Measurements from ENCODE around the gene ETV5.

The ETV5 gene

GRCh38 chr3:186042521-186043202, 66.2 kb downstream of the ETV5 start:
- TF ChIP-seq ZNF629 (tag by site-specific recombination; IDR thresholded peaks at IDR 0.05) = 0 out of 2 replicates have a peak, but pooled peaks have one; percentile 15
- TF ChIP-seq ATF2 (tag by site-specific recombination; IDR thresholded peaks at IDR 0.05; ENCODE audit: low read depth) = peak; percentile 68
- no peak for TF ChIP-seq ZNF146 (tag by site-specific recombination; IDR thresholded peaks at IDR 0.05)
- Histone ChIP-seq H3K27ac (ENCODE audit: extremely low read depth, low read depth, low read length) (no peak overlapping the region), H3K4me1 (ENCODE audit: control insufficient read depth, insufficient read depth, low read length) (no peaks in the 10 kb centered on the region), H3K36me3 (ENCODE audit: control insufficient read depth in 2 of 2, insufficient read depth in 1 of 2, low read length in 2 of 2) (no peaks in the 10 kb centered on the region), H3K9me3 (ENCODE audit: control insufficient read depth, insufficient read depth, low read depth, low read length) (no peaks in the 10 kb centered on the region), H3K4me3 (ENCODE audit: low read depth, low read length) (no peak overlapping the region)
- ChIA-PET CTCF (no interaction called here), POLR2A (no interaction called here)

DNA sequence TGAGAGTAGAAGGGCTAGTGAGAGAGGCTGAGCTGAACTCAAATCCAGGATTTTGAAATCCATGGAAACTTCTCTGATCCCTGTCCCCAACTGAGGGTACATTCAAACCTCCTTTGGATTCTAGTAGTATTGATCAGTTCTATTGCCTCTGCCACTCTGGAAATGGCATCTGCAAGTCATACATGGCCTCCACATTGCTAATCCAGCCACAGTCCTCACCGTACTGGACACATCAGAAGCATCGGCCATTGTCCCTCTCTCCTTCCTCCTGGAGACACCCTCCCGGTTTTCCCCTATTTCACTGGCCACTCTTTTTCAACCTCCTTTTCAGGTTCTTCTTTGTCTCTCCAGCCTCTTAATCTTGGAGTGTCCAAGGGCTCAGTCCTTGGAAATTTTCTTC, 66.9 kb downstream of the ETV5 start:
- CTCF ChIA-PET = no interaction called here
- no peaks in the 10 kb centered on the region for H3K4me1 ChIP-seq (ENCODE audit: control insufficient read depth, insufficient read depth, low read length)
- no peak for TF ChIP-seq HOXD13 (CRISPR knock-in tag; IDR thresholded peaks at IDR 0.05; ENCODE audit: borderline replicate concordance)
- no peak for TF ChIP-seq ZNF561 (tag by site-specific recombination; IDR thresholded peaks at IDR 0.05; ENCODE audit: borderline replicate concordance)
- no peak for TF ChIP-seq ZNF37A (tag by site-specific recombination; IDR thresholded peaks at IDR 0.05)
- TF ChIP-seq ZNF23 (tag by site-specific recombination; IDR thresholded peaks at IDR 0.05; ENCODE audit: borderline replicate concordance) = no peak
- no peak for TF ChIP-seq ZNF660 (tag by site-specific recombination; IDR thresholded peaks at IDR 0.05)
- TF ChIP-seq, protein P1, sequence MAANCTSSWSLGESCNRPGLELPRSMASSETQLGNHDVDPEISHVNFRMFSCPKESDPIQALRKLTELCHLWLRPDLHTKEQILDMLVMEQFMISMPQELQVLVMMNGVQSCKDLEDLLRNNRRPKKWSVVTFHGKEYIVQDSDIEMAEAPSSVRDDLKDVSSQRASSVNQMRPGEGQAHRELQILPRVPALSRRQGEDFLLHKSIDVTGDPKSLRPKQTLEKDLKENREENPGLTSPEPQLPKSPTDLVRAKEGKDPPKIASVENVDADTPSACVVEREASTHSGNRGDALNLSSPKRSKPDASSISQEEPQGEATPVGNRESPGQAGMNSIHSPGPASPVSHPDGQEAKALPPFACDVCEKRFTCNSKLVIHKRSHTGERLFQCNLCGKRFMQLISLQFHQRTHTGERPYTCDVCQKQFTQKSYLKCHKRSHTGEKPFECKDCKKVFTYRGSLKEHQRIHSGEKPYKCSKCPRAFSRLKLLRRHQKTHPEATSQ (tag by site-specific recombination; IDR thresholded peaks at IDR 0.05) = no peak
- no peak for TF ChIP-seq FEZF1 (tag by site-specific recombination; IDR thresholded peaks at IDR 0.05)
- TF ChIP-seq ZNF394 (tag by site-specific recombination; IDR thresholded peaks at IDR 0.05; ENCODE audit: borderline replicate concordance) = no peak
- no peak for TF ChIP-seq ZNF16 (tag by site-specific recombination; IDR thresholded peaks at IDR 0.05; ENCODE audit: low read depth)

GRCh38 chr3:186038360-186038759, 70.5 kb downstream of the ETV5 start:
- POLR2A ChIA-PET = no interaction called here
- no peaks in the 10 kb centered on the region for H3K4me1 ChIP-seq (ENCODE audit: control insufficient read depth, insufficient read depth, low read length)
- CTCF ChIA-PET = interaction anchor here (0.7 to 1.0 kb wide), 2 partner anchors 22 to 378 kb away, joined by 3 to 4 read pairs; no protein-coding TSS in a partner anchor
- no peaks in the 10 kb centered on the region for H3K9me3 ChIP-seq (ENCODE audit: control insufficient read depth, insufficient read depth, low read depth, low read length)
- H3K36me3 ChIP-seq (ENCODE audit: control insufficient read depth in 2 of 2, insufficient read depth in 1 of 2, low read length in 2 of 2) = no peaks in the 10 kb centered on the region
- H3K4me3 ChIP-seq (ENCODE audit: low read depth, low read length) = no peak overlapping the region
- H3K27ac ChIP-seq (ENCODE audit: extremely low read depth, low read depth, low read length) = no peak overlapping the region
- TF ChIP-seq ZNF514 (tag by site-specific recombination; IDR thresholded peaks at IDR 0.05) (no peak), ZNF175 (tag by site-specific recombination; IDR thresholded peaks at IDR 0.05) (no peak), ZNF558 (tag by site-specific recombination; IDR thresholded peaks at IDR 0.05) (no peak), ZNF248 (tag by site-specific recombination; IDR thresholded peaks at IDR 0.05) (no peak), ZNF155 (tag by site-specific recombination; IDR thresholded peaks at IDR 0.05) (no peak), PRDM6 (tag by site-specific recombination; IDR thresholded peaks at IDR 0.05) (no peak), ZNF133 (tag by site-specific recombination; IDR thresholded peaks at IDR 0.05) (no peak), ZNF707 (tag by site-specific recombination; IDR thresholded peaks at IDR 0.05) (no peak)
- TF ChIP-seq, protein P2, sequence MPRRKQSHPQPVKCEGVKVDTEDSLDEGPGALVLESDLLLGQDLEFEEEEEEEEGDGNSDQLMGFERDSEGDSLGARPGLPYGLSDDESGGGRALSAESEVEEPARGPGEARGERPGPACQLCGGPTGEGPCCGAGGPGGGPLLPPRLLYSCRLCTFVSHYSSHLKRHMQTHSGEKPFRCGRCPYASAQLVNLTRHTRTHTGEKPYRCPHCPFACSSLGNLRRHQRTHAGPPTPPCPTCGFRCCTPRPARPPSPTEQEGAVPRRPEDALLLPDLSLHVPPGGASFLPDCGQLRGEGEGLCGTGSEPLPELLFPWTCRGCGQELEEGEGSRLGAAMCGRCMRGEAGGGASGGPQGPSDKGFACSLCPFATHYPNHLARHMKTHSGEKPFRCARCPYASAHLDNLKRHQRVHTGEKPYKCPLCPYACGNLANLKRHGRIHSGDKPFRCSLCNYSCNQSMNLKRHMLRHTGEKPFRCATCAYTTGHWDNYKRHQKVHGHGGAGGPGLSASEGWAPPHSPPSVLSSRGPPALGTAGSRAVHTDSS (tag by site-specific recombination; IDR thresholded peaks at IDR 0.05) = no peak
- TF ChIP-seq, protein P3, sequence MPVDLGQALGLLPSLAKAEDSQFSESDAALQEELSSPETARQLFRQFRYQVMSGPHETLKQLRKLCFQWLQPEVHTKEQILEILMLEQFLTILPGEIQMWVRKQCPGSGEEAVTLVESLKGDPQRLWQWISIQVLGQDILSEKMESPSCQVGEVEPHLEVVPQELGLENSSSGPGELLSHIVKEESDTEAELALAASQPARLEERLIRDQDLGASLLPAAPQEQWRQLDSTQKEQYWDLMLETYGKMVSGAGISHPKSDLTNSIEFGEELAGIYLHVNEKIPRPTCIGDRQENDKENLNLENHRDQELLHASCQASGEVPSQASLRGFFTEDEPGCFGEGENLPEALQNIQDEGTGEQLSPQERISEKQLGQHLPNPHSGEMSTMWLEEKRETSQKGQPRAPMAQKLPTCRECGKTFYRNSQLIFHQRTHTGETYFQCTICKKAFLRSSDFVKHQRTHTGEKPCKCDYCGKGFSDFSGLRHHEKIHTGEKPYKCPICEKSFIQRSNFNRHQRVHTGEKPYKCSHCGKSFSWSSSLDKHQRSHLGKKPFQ (tag by site-specific recombination; IDR thresholded peaks at IDR 0.05) = no peak
- TF ChIP-seq, protein P4, sequence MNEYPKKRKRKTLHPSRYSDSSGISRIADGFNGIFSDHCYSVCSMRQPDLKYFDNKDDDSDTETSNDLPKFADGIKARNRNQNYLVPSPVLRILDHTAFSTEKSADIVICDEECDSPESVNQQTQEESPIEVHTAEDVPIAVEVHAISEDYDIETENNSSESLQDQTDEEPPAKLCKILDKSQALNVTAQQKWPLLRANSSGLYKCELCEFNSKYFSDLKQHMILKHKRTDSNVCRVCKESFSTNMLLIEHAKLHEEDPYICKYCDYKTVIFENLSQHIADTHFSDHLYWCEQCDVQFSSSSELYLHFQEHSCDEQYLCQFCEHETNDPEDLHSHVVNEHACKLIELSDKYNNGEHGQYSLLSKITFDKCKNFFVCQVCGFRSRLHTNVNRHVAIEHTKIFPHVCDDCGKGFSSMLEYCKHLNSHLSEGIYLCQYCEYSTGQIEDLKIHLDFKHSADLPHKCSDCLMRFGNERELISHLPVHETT (tag by site-specific recombination; IDR thresholded peaks at IDR 0.05) = no peak

More for the DNA sequence above, 66.9 kb downstream of the ETV5 start:
- POLR2A ChIA-PET = no interaction called here
- Histone ChIP-seq H3K36me3 (ENCODE audit: control insufficient read depth in 2 of 2, insufficient read depth in 1 of 2, low read length in 2 of 2) (no peaks in the 10 kb centered on the region), H3K4me3 (ENCODE audit: low read depth, low read length) (no peak overlapping the region), H3K27ac (ENCODE audit: extremely low read depth, low read depth, low read length) (no peak overlapping the region), H3K9me3 (ENCODE audit: control insufficient read depth, insufficient read depth, low read depth, low read length) (no peaks in the 10 kb centered on the region)
